NCI-H82 treated with DMSO at 0.1 percent for 48 hours (cell line): Measurements from ENCODE around the gene RASSF6.
A peak's percentile ranks its signal among the peaks of the same experiment; 100 is the strongest.
"Not testable (repeated sequence)": the region's sequence is repeated elsewhere in the genome, so short reads cannot be mapped to it uniquely, and the experiment has no call there.

Source experiments
- DNase-seq: peaks from one replicate; lab custom pipeline; 2025; ENCODE audit not compliant: unreplicated experiment; lab: John Stamatoyannopoulos, UW

The RASSF6 gene

GRCh38 chr4:73613130-73613529 is 7.1 kb downstream of the RASSF6 start:
- no peak for DNase-seq

GRCh38 chr4:73612032-73612431 is 8.2 kb downstream of the RASSF6 start:
- no peak for DNase-seq

GRCh38 chr4:73609706-73610105 is 10.5 kb downstream of the RASSF6 start:
- no peak for DNase-seq

GRCh38 chr4:73608689-73609594 is 11.3 kb downstream of the RASSF6 start:
- no peak for DNase-seq

GRCh38 chr4:73607375-73608033 is 12.7 kb downstream of the RASSF6 start:
- DNase-seq = no peak

- DNase-seq = no peak
These were observed 13.7 kb downstream of the RASSF6 start for GRCh38 chr4:73606465-73606974.

- no peak for DNase-seq
These were observed 16.2 kb downstream of the RASSF6 start for GRCh38 chr4:73603854-73604584.

- no peak for DNase-seq
These were observed 16.9 kb downstream of the RASSF6 start for GRCh38 chr4:73603271-73603710.

- peak; percentile 43 for DNase-seq
These were observed 19.3 kb downstream of the RASSF6 start for GRCh38 chr4:73600954-73601353.

GRCh38 chr4:73599182-73599581 is 21.1 kb downstream of the RASSF6 start:
- DNase-seq = no peak

GRCh38 chr4:73597594-73597993 is 22.6 kb downstream of the RASSF6 start:
- no peak for DNase-seq

GRCh38 chr4:73597183-73597582 is 23.1 kb downstream of the RASSF6 start:
- DNase-seq = not testable (repeated sequence)

GRCh38 chr4:73596001-73596400 is 24.2 kb downstream of the RASSF6 start:
- no peak for DNase-seq

- no peak for DNase-seq
These were observed 26.5 kb downstream of the RASSF6 start for GRCh38 chr4:73593631-73594241.

- peak; percentile 6 for DNase-seq
These were observed 30.1 kb downstream of the RASSF6 start for GRCh38 chr4:73589887-73590801.

GRCh38 chr4:73589261-73589847 is 30.9 kb downstream of the RASSF6 start:
- no peak for DNase-seq

GRCh38 chr4:73588613-73589012 is 31.6 kb downstream of the RASSF6 start:
- DNase-seq = no peak

- DNase-seq = no peak
These were observed 33.6 kb downstream of the RASSF6 start for GRCh38 chr4:73586666-73587065.

- DNase-seq = no peak
These were observed 34.2 kb downstream of the RASSF6 start for GRCh38 chr4:73586040-73586439.
